Measurements from ENCODE around the gene DHRS4. TPM values are rescaled to one million over a fixed set of nuclear protein-coding genes. Genes with fewer than 3 reads are reported as not detected.

Gene DHRS4
- total and polyA plus RNA-seq, 2 of the 13 experiments (the other 11 are each of a cell fraction or from before 2014, with no cell fraction given), result 23.9 to 45.1 TPM

DNA sequence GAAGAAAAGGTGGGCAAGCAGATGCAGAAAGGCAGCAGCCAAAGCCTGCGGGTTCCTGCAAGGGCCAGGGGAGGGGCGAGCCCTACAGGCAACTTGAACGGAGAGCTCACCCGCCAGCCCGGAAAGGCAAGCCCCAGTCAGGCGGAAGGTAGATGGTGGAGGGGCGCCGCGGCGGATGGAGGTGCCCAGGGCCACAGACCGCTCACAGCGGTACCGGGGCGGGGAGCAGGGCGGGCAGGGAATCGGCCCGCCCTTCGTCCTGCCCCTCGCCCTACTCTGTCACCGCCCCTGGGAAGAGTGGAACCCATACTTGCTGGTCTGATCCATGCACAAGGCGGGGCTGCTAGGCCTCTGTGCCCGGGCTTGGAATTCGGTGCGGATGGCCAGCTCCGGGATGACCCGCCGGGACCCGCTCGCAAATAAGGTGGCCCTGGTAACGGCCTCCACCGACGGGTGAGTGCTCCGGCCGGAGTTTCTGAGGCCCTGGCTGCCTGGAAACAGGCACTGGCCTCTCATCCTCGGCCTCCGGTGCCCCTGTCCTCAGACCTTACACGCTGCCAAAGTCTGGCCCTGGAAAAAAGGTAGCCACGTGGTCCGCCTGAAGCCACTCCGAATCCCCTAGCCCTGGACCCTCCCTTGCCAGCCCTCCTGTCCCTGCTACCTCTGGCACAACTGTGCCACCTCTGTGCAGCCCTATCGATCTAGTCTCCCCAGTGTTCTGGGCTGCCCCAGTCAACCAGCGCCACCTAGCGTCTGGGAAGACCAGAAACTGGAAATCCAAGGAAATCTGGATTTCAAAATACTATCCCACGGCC lies at the start of gene DHRS4 (continued):
- TF ChIP-seq ZNF605 (CRISPR knock-in tag; IDR thresholded peaks at IDR 0.05), result peak; percentile 74
- peak; percentile 55 for TF ChIP-seq BHLHE40 (IDR thresholded peaks at IDR 0.05; ENCODE audit: low read length)
- TF ChIP-seq ZNF549 (CRISPR knock-in tag; IDR thresholded peaks at IDR 0.05), result no peak; the same call in 1 of the 2 replicates
- TF ChIP-seq SRSF9 (IDR thresholded peaks at IDR 0.05; ENCODE audit: borderline replicate concordance, insufficient read depth, low read depth, low read length, poor library complexity, severe bottlenecking), result no peak
- TF ChIP-seq ZFP36L2 (CRISPR knock-in tag; IDR thresholded peaks at IDR 0.05), result peak; percentile 64; the same call in 1 of the 2 replicates
- peak; percentile 96; the same call in 1 of the 2 replicates for TF ChIP-seq ZBTB38 (CRISPR knock-in tag; IDR thresholded peaks at IDR 0.05)
- TF ChIP-seq ZNF777 (CRISPR knock-in tag; IDR thresholded peaks at IDR 0.05), result peak; percentile 70
- TF ChIP-seq TBL1XR1 (IDR thresholded peaks at IDR 0.05; ENCODE audit: borderline replicate concordance, low read length, partially characterized antibody), result peak; percentile 62
- peak; percentile 94; the same call in 1 of the 2 replicates for TF ChIP-seq TSC22D2 (CRISPR knock-in tag; IDR thresholded peaks at IDR 0.05; ENCODE audit: borderline replicate concordance)
- TF ChIP-seq TBX3 (IDR thresholded peaks at IDR 0.05; ENCODE audit: borderline replicate concordance), result no peak
- peak; percentile 98 for TF ChIP-seq ZNF138 (CRISPR knock-in tag; IDR thresholded peaks at IDR 0.05; ENCODE audit: low read depth)
- 0 out of 2 replicates have a peak, but pooled peaks have one; percentile 30 for TF ChIP-seq NPAS2 (CRISPR knock-in tag; IDR thresholded peaks at IDR 0.05; ENCODE audit: borderline replicate concordance)
- peak; percentile 99 for TF ChIP-seq ZNF614 (CRISPR knock-in tag; IDR thresholded peaks at IDR 0.05; ENCODE audit: borderline replicate concordance)
- peak; percentile 72 for TF ChIP-seq HOXA3 (CRISPR knock-in tag; IDR thresholded peaks at IDR 0.05)
- TF ChIP-seq ISL2 (CRISPR knock-in tag; IDR thresholded peaks at IDR 0.05), result peak; percentile 83
- TF ChIP-seq GFI1 (CRISPR knock-in tag; IDR thresholded peaks at IDR 0.05; ENCODE audit: borderline replicate concordance), result peak; percentile 75; the same call in 1 of the 2 replicates
- no peak for TF ChIP-seq ZNF121 (CRISPR knock-in tag; IDR thresholded peaks at IDR 0.05)
- TF ChIP-seq ZFAT (CRISPR knock-in tag; conservative IDR thresholded peaks at IDR 0.05), result no peak
- TF ChIP-seq ZNF280D (CRISPR knock-in tag; IDR thresholded peaks at IDR 0.05), result peak; percentile 94
- TF ChIP-seq IKZF4 (CRISPR knock-in tag; IDR thresholded peaks at IDR 0.05; ENCODE audit: borderline replicate concordance, low read depth, not compliant biosample characterization), result peak; percentile 92
- TF ChIP-seq SNAI1 (CRISPR knock-in tag; IDR thresholded peaks at IDR 0.05; ENCODE audit: borderline replicate concordance), result peak; percentile 73
- TF ChIP-seq ZMYM3 (CRISPR knock-in tag; IDR thresholded peaks at IDR 0.05), result peak; percentile 64
- peak; percentile 36 for TF ChIP-seq HNF4A (CRISPR knock-in tag; IDR thresholded peaks at IDR 0.05)
- TF ChIP-seq CENPX (CRISPR knock-in tag; IDR thresholded peaks at IDR 0.05), result no peak
- peak; percentile 82; the same call in 1 of the 2 replicates for TF ChIP-seq AKAP8 (CRISPR knock-in tag; IDR thresholded peaks at IDR 0.05)
- TF ChIP-seq, protein P1, sequence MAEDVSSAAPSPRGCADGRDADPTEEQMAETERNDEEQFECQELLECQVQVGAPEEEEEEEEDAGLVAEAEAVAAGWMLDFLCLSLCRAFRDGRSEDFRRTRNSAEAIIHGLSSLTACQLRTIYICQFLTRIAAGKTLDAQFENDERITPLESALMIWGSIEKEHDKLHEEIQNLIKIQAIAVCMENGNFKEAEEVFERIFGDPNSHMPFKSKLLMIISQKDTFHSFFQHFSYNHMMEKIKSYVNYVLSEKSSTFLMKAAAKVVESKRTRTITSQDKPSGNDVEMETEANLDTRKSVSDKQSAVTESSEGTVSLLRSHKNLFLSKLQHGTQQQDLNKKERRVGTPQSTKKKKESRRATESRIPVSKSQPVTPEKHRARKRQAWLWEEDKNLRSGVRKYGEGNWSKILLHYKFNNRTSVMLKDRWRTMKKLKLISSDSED (CRISPR knock-in tag; IDR thresholded peaks at IDR 0.05), result no peak
